Activated naive CD8-positive, alpha-beta T cell treated with anti-CD3 and anti-CD28 coated beads for 36 hours (primary cell): ENCODE results near the gene CABP5. TPM values are rescaled to one million over a fixed set of nuclear protein-coding genes. Genes with fewer than 3 reads are reported as not detected.
"Not testable (repeated sequence)": the region's sequence is repeated elsewhere in the genome, so short reads cannot be mapped to it uniquely, and the experiment has no call there.

Experiments
- DNase-seq: peaks from one replicate; pipeline ENCODE4 v3.0.0; 2021
- H3K27ac Mint-ChIP-seq: one replicate; pipeline ENCODE4 v1.8.0; 2022; ENCODE audit warnings: mild to moderate bottlenecking, moderate library complexity, mixed read lengths
- H3K27me3 Mint-ChIP-seq: one replicate; pipeline ENCODE4 v1.8.0; 2022; ENCODE audit warnings: mild to moderate bottlenecking, mixed read lengths
- H3K36me3 Mint-ChIP-seq: one replicate; pipeline ENCODE4 v1.8.0; 2021; ENCODE audit warnings: mild to moderate bottlenecking, mixed read lengths
- H3K4me1 Mint-ChIP-seq: one replicate; pipeline ENCODE4 v1.8.0; 2021; ENCODE audit warnings: mixed read lengths
- H3K4me3 Mint-ChIP-seq: one replicate; pipeline ENCODE4 v1.8.0; 2022; ENCODE audit warnings: mild to moderate bottlenecking, moderate library complexity, mixed read lengths
- H3K9me3 Mint-ChIP-seq: one replicate; pipeline ENCODE4 v1.8.0; 2022; ENCODE audit warnings: mixed read lengths
- total RNA-seq, 2 experiments: library from RNA; stranded (reverse); gene quantifications; one replicate each; pipeline ENCODE4 v1.2.3, GENCODE V29; 2021

The CABP5 gene
- not detected for total RNA-seq

DNA sequence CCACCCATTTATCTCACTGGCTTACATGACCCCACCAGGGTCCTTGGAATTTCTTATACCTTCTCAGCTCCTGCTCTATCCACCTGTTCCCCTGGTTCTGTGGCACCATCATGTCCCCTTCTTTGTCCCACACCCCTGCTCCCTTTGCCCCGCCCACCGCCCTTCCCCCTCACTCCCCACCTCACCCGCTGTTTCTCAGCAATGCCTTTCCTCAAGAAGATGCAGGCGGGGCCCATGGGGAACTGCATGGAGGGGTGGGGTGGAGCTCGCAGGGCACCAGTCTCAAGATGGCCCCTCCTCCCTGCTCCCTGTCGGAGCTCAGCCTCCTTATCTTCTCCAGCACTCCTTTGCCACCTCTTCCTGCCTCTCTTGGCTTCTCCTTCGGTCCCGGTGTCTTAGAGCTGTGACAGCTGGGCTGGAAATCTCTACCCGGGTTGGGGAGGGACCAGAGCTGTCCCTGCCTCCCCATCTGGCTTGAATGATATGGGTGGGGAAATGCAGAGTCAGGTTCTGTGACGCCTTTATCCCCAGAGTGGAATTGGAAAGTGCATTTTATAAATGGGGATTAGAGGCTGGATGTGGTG, at the start of gene CABP5:
Gene CABP5 (minus strand): TSS at position 405 of the 584 bp plus-strand sequence. CDS start 157 bp downstream, at position 248.
- Mint-ChIP-seq H3K27ac (no peak within 1 kb of the TSS), H3K36me3 (no peaks in the 10 kb centered on the region), H3K9me3 (no peaks in the 10 kb centered on the region), H3K27me3 (peaks cover 47% of the 10 kb centered on the region), H3K4me1 (no peaks in the 10 kb centered on the region), H3K4me3 (no peak within 1 kb of the TSS)
- DNase-seq, result no peak

DNA sequence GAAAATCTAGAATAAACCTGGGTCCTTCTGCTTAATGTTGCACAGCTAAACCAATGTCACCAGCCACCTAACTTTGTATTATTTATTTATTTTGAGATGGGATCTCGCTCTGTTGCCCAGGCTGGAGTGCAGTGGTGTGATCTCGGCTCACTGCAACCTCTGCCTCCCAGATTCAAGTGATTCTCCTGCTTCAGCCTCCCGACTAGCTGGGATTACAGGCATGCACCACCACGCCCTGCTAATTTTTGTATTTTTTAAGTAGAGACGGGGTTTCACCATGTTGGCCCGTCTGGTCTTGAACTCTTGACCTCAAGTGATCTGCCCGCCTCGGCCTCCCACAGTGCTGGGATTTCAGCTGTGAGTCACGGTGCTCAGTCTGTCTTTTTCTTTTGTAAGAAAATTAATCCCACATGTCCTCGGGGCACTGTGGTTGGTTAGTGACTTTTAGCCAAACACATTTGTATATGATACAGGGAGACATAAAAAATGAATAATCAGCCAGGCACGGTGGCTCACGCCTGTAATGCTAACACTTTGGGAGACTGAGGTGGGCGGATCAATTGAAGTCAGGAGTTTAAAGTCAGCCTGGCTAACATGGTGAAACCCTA, 47.3 kb upstream of the CABP5 start:
- not testable (repeated sequence) for H3K9me3 Mint-ChIP-seq, H3K36me3 Mint-ChIP-seq, DNase-seq, H3K4me1 Mint-ChIP-seq, H3K27ac Mint-ChIP-seq, H3K4me3 Mint-ChIP-seq
- H3K27me3 Mint-ChIP-seq, result peaks cover 21% of the 10 kb centered on the region

DNA sequence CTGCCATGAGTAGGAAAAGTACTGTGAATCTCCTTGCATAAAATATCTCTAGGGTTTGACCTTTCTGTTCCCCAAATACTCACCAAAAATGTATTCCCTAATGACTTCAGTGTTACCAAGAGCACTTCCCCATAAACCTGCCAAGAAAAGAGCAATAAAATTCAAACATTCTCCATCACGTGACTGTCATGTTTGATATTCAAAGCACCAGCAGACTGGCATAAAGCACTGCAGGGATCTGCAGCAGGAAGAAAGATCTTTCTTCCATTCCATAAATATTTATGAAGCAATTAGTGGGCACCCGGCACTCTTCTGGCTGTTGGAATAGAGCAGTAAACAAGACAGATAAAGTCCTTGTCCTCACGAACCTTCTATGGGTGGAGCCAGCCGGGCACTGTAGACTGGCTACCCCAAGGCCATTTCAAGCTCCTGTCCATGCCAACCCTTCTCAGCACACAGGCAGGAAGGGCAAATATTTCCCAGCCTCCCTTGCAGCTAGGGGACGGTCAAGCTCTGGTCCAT, 46.5 kb upstream of the CABP5 start:
- DNase-seq, result no peak
- Mint-ChIP-seq H3K27ac (no peak overlapping the region), H3K36me3 (no peaks in the 10 kb centered on the region), H3K9me3 (peaks cover 9% of the 10 kb centered on the region), H3K4me1 (no peaks in the 10 kb centered on the region), H3K27me3 (peaks cover 15% of the 10 kb centered on the region), H3K4me3 (no peak overlapping the region)

DNA sequence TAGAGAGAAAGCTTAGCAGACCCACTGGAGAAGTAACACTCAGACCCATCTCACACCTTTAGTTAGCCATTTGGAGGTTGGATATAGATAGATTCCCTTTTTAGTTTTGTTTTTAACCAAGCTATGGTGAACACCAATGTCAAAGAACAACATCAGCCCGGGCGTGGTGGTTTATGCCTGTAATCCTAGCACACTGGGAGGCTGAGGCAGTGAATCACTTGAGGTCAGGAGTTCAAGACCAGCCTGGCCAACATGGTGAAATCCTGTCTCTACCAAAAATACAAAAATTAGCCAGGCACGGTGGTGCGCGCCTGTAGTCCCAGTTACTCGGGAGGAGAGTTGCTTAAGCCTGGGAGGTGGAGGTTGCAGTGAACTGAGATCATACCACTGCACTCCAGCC, 45.1 kb upstream of the CABP5 start:
- not testable (repeated sequence) for H3K36me3 Mint-ChIP-seq, DNase-seq, H3K27ac Mint-ChIP-seq, H3K4me1 Mint-ChIP-seq, H3K9me3 Mint-ChIP-seq, H3K4me3 Mint-ChIP-seq
- H3K27me3 Mint-ChIP-seq, result peaks cover 14% of the 10 kb centered on the region

DNA sequence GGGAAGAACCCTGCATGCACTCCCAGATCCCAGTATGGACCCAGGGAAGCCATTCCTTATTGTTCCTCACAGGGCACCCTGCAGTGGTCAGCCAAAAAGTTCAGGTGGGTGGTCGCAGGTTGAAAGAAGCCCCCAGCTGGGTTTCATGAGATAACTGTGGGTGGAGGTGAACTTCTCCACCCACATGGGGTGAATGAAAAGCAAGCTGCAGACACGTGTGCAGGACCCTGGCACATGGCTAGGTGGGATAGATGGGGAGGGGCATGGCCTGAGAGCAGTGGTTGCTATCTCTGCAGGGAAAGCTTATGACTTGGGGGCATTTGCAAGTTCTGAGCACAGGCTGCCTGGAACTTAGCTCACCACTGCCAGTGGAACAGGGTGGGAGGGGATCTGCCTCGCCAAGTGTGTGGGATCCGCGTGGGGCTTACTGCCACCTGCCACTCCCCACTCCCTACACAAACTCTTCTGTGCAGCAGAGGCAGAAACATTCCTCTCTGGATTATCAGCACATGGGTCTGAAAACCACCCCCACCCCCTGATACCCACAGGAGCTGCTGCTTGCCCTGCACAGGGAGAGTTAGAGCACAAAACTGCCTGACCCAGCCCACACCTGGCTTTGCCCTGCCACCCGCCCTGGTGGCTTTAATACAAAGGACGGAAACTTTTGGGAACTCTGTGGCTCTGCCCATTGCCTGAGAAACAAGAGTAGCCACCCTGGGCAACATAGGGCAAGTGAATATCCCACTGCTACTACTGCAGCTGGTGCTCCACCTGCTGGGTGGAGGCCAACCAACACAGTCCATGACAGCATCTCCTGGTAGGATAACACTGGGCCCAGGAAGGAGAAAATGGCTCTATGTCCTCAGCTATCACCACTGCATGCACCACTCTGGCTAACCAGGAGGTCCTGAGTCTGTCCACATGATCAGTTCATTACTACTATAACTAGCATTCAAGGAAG, 42.3 kb upstream of the CABP5 start:
- no peak for DNase-seq
- no peaks in the 10 kb centered on the region for H3K36me3 Mint-ChIP-seq
- H3K4me1 Mint-ChIP-seq, result no peaks in the 10 kb centered on the region

DNA sequence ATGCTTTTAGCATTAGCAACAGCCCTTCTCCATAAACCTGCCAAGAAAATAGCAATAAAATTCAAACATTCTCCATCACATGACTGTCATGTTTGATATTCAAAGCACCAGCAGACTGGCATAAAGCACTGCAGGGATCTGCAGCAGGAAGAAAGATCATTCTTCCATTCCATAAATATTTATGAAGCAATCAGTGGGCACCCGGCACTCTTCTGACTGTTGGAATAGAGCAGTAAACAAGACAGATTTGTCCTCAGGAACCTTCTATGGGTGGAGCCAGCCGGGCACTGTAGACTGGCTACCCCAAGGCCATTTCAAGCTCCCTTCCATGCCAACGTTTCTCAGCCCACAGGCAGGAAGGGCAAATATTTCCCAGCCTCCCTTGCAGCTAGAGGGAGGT, 41.2 kb upstream of the CABP5 start:
- H3K9me3 Mint-ChIP-seq, result no peaks in the 10 kb centered on the region
- H3K27me3 Mint-ChIP-seq, result peaks cover 15% of the 10 kb centered on the region
- H3K36me3 Mint-ChIP-seq, result no peaks in the 10 kb centered on the region
- no peak overlapping the region for H3K4me3 Mint-ChIP-seq
- DNase-seq, result no peak
- no peaks in the 10 kb centered on the region for H3K4me1 Mint-ChIP-seq
- no peak overlapping the region for H3K27ac Mint-ChIP-seq

More for the DNA sequence above, 42.3 kb upstream of the CABP5 start:
- H3K27ac Mint-ChIP-seq, result no peak overlapping the region
- H3K9me3 Mint-ChIP-seq, result no peaks in the 10 kb centered on the region
- no peak overlapping the region for H3K4me3 Mint-ChIP-seq
- peaks cover 14% of the 10 kb centered on the region for H3K27me3 Mint-ChIP-seq

DNA sequence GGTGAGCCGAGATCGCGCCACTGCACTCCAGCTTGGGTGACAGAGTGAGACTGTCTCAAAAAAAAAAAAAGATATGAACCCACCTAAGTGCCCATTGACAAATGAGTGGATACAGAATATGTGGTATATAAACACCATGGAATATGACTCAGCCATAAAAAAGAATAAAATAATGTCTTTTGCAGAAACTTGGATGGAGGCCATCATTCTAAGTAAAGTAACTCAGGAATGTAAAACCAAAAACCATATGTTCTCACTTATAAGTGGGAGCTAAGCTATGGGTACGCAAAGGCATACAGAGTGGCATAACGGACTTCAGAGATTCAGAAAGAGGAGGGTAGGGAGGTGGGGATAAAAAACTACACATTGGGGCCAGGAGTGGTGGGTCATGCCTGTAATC, 37.2 kb upstream of the CABP5 start:
- Mint-ChIP-seq H3K27me3 (peaks cover 15% of the 10 kb centered on the region), H3K9me3 (no peaks in the 10 kb centered on the region), H3K27ac (no peak overlapping the region), H3K36me3 (no peaks in the 10 kb centered on the region), H3K4me3 (no peak overlapping the region), H3K4me1 (no peaks in the 10 kb centered on the region)
- no peak for DNase-seq

DNA sequence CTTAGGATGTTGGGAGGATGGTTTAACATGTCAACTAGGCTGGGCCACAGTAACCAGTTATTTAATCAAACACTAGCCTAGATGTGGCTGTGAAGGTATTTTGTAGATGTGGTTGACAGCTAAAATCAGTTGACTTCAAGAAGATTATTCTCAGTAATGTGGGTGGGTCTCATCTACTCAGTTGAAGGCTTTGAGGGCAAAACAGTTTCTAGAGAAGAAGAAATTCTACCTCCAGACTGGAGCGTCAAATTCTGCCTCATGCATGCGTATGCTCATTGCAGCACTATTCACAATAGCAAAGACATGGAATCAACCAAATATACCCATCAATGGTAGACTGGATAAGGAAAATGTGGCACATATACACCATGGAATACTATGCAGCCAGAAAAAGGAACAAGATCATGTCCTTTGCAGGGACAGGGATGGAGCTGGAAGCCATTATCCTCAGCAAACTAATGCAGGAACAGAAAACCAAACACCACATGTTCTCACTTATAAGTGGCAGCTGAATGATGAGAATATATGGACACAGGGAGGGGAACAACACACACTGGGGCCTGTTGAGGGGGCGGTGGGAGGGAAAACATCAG, 26.4 kb upstream of the CABP5 start:
- H3K27me3 Mint-ChIP-seq, H3K4me1 Mint-ChIP-seq, H3K36me3 Mint-ChIP-seq, H3K9me3 Mint-ChIP-seq, H3K4me3 Mint-ChIP-seq, DNase-seq, H3K27ac Mint-ChIP-seq: not testable (repeated sequence)

DNA sequence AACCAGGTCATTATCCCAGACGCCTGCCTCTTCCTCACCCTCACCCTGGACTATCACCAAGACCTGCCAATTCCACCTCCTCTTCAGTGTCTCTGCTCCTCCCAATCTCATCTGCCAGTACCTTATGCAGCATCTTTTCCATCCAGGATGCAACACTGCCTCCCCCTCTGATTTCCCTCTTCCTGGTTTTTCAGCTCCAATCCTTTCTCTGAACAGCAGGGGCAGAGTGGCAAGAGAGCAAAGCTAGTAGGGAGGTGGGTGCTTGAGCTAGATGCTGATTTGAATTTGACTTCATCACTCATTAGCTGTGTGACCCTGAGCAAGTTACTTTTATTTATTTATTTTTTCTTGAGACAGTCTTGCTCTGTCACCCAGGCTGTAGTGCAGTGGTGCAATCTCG, 25.6 kb upstream of the CABP5 start:
- Mint-ChIP-seq H3K27me3 (peaks cover 3% of the 10 kb centered on the region), H3K4me3 (no peak overlapping the region), H3K36me3 (no peaks in the 10 kb centered on the region), H3K9me3 (no peaks in the 10 kb centered on the region), H3K4me1 (no peaks in the 10 kb centered on the region), H3K27ac (no peak overlapping the region)
- DNase-seq, result no peak

DNA sequence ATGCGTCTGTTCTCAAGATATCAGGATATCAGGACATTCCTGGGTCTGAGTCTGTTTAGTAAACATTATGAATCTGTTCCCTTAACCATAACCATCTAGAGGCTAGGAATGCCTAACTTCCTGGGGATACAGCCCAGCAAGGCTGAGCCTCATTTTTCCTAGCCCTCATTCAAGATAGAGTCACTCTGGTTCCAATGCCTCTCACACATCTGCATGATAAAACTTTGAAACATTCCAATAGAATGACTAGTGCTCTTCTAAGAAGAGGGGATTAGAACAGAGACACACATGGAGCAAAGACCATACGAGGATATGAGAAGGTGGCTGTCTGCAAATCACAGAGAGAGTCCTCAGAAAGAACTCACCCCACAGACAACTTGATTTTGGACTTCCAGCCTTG, 20.6 kb upstream of the CABP5 start:
- H3K36me3 Mint-ChIP-seq, result no peaks in the 10 kb centered on the region
- no peak for DNase-seq
- H3K27ac Mint-ChIP-seq, result no peak overlapping the region
- no peaks in the 10 kb centered on the region for H3K9me3 Mint-ChIP-seq
- H3K4me1 Mint-ChIP-seq, result no peaks in the 10 kb centered on the region
- H3K4me3 Mint-ChIP-seq, result no peak overlapping the region
- peaks cover 25% of the 10 kb centered on the region for H3K27me3 Mint-ChIP-seq

DNA sequence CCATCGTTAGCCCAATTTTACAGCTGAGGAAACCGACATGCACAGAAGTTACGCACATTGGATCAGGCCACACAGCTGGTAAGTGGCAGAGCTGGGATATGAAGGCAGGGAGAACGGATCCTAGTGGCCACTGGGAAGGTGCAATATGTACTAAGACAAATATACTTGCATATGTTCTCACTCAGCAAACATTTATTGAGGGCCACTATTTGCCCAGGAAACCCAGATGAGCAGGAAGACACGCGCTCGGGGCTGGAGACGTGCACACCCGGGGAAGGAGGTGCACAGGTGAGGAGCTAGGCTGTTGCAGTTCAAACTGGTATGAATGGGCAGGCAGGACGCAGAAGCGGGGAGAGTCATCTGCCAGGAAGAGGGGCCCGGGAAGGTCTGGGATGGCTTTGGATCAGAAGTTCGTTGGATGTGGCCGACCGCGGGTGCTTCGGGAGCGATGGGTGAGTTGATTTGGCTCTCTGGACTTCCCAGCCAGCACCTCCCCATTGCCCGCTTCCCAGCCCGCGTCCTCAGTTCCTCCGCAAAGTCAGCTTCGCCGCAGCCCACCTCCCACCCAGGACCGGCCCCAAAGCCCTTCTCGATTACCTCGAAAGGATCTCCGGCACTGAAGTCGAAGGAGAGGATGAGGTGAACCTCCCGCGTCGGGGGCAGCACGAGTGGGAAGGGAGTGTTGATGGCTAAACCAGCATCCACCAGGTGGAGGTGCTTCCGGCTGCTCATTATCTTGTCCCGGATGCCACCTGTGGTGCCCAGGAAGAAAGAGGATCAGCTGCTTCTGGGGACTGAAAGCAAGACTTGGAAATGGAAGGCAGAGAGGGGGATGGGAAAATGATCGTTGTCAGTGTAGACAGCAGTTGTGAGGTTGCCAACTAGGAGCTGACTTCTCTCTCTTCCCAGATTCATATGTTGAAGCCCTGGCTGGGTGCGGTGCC, 17.8 kb upstream of the CABP5 start:
- no peak for DNase-seq
- Mint-ChIP-seq H3K27me3 (peaks cover 27% of the 10 kb centered on the region), H3K4me1 (peaks cover 3% of the 10 kb centered on the region), H3K36me3 (no peaks in the 10 kb centered on the region), H3K27ac (no peak overlapping the region), H3K9me3 (no peaks in the 10 kb centered on the region), H3K4me3 (no peak overlapping the region)

DNA sequence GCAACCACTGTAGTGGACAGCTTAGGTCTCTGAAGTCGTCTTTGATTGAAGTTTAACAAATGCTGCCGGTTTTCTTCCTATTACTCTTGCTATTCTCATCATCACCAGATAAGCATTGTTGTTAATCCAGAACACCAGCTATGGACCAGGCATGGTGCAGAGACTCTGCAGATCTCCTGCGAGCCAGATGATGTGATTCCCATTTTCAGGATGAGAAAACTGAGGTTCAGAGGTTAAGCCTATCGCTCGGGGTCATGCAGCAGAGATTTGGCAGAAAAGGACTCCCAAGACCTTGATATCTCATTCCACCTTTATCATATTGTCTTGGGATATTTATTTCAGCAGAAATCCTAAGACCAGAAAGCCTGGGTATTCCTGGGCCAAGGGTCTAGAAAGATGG, 16.5 kb upstream of the CABP5 start:
- Mint-ChIP-seq H3K9me3 (no peaks in the 10 kb centered on the region), H3K27ac (no peak overlapping the region), H3K4me3 (no peak overlapping the region), H3K27me3 (peaks cover 27% of the 10 kb centered on the region), H3K4me1 (peaks cover 3% of the 10 kb centered on the region), H3K36me3 (no peaks in the 10 kb centered on the region)
- DNase-seq, result no peak

DNA sequence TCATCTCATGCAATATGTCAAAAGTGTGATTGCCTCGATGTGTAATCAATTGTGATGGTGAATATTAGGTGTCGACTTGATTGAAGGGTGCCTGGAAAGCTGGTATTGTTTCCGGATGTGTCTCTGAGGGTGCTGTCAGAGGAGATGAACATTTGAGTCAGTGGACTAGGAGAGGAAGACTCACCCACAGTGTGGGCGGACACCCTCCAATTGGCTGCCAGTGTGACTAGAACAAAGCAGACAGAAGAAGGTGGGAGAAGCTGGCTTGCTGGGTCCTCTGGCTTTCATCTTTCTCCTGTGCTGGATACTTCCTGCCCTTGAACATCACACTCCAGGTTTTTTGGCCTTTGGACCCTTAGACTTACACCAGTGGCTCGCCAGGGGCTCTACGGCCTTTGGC, 15.5 kb upstream of the CABP5 start:
- no peak for DNase-seq
- H3K27ac Mint-ChIP-seq, result no peak overlapping the region
- H3K4me1 Mint-ChIP-seq, result peaks cover 3% of the 10 kb centered on the region

DNA sequence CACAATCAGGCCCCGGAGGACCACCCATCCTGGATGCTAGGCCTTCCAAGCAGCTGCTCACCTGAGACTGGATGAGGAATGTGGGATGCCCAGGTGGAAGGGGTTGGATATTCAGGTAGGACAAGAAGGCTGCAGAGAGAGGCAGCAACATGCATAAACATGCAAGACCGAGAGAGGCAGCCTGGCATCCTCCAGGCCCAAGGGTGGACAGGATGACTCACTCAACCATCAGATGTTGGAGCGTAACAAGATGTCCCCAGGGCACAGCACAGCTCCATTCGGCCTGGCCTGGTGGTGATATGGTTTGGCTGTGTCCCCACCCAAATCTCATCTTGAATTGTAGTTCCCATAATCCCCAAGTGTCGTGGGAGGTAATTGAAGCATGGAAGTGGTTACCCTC, 10.0 kb upstream of the CABP5 start:
- no peak overlapping the region for H3K27ac Mint-ChIP-seq
- H3K36me3 Mint-ChIP-seq, result no peaks in the 10 kb centered on the region
- H3K4me1 Mint-ChIP-seq, result no peaks in the 10 kb centered on the region
- no peaks in the 10 kb centered on the region for H3K27me3 Mint-ChIP-seq
- no peak overlapping the region for H3K4me3 Mint-ChIP-seq
- no peak for DNase-seq
- H3K9me3 Mint-ChIP-seq, result peaks cover 2% of the 10 kb centered on the region

More for the DNA sequence above, 15.5 kb upstream of the CABP5 start:
- Mint-ChIP-seq H3K9me3 (no peaks in the 10 kb centered on the region), H3K36me3 (no peaks in the 10 kb centered on the region), H3K4me3 (no peak overlapping the region), H3K27me3 (peaks cover 27% of the 10 kb centered on the region)
